GM23248 (cell line): ENCODE results near the gene FFAR2. TPM values are rescaled to one million over a fixed set of nuclear protein-coding genes. Genes with fewer than 3 reads are reported as not detected.

Experiments
- DNase-seq: peaks from one replicate; pipeline ENCODE4 v3.0.0-alpha.2; 2015
- H2AFZ ChIP-seq: fragments of 200-600 bp; sonication (generic); 2 replicates; pipeline ENCODE4 v1.6.1; 2016; ENCODE audit warnings: antibody characterized with exemption
- H3F3A ChIP-seq: fragments of 200-600 bp; sonication (generic); 2 replicates; pipeline ENCODE4 v1.6.1; 2016; ENCODE audit warnings: mild to moderate bottlenecking, antibody characterized with exemption, mixed run types; ENCODE audit not compliant: insufficient read depth
- H3K27ac ChIP-seq: fragments of 200-600 bp; sonication (generic); 2 replicates; pipeline ENCODE4 v1.5.1; 2016; ENCODE audit warnings: mild to moderate bottlenecking
- H3K27me3 ChIP-seq: fragments of 200-600 bp; sonication (generic); replicated peaks from 2 replicates; pipeline ENCODE4 v1.6.1; 2016; ENCODE audit warnings: mild to moderate bottlenecking; ENCODE audit not compliant: insufficient read depth
- H3K36me3 ChIP-seq: fragments of 200-600 bp; sonication (generic); 2 replicates; pipeline ENCODE4 v1.6.1; 2016; ENCODE audit warnings: low read depth, mild to moderate bottlenecking
- H3K4me1 ChIP-seq: fragments of 200-600 bp; sonication (generic); 2 replicates; pipeline ENCODE4 v1.6.1; 2016; ENCODE audit warnings: mild to moderate bottlenecking; ENCODE audit not compliant: insufficient read depth
- H3K4me2 ChIP-seq: fragments of 200-600 bp; sonication (generic); one replicate; pipeline ENCODE4 v1.6.1; 2016; ENCODE audit warnings: mild to moderate bottlenecking; ENCODE audit not compliant: unreplicated experiment
- H3K4me3 ChIP-seq: fragments of 200-600 bp; sonication (generic); 2 replicates; pipeline ENCODE4 v1.5.1; 2016; ENCODE audit warnings: mild to moderate bottlenecking
- H3K79me2 ChIP-seq: fragments of 200-600 bp; sonication (generic); 2 replicates; pipeline ENCODE4 v1.6.1; 2016; ENCODE audit warnings: mild to moderate bottlenecking; ENCODE audit not compliant: insufficient read depth
- H3K9ac ChIP-seq: fragments of 200-600 bp; sonication (generic); 2 replicates; pipeline ENCODE4 v1.6.1; 2016; ENCODE audit warnings: mild to moderate bottlenecking
- H3K9me2 ChIP-seq: fragments of 200-600 bp; sonication (generic); 2 replicates; pipeline ENCODE4 v1.6.1; 2016; ENCODE audit warnings: mixed run types, mild to moderate bottlenecking, moderate library complexity; ENCODE audit not compliant: insufficient read depth
- H3K9me3 ChIP-seq: fragments of 200-600 bp; sonication (generic); one replicate; pipeline ENCODE4 v1.6.1; 2017; ENCODE audit warnings: low read depth
- H4K20me1 ChIP-seq: fragments of 200-600 bp; sonication (generic); 2 replicates; pipeline ENCODE4 v1.6.0; 2016; ENCODE audit not compliant: insufficient read depth
- EZH2 ChIP-seq: fragments of 200-600 bp; sonication (generic); IDR thresholded peaks from 2 replicates; pipeline ENCODE4 v1.6.1; 2018; ENCODE audit warnings: antibody characterized with exemption, mild to moderate bottlenecking; ENCODE audit not compliant: insufficient read depth, poor library complexity, severe bottlenecking
- EZH2phosphoT487 ChIP-seq: fragments of 200-600 bp; sonication (generic); IDR thresholded peaks from 2 replicates; pipeline ENCODE4 v1.6.1; 2018; ENCODE audit warnings: antibody characterized with exemption, moderate library complexity, mild to moderate bottlenecking, low read depth; ENCODE audit not compliant: insufficient read depth
- WGBS, 2 experiments: methylation state at CpG; one replicate each; pipeline ENCODE4 v1.1.6; 2015 to 2017; ENCODE audit warnings: low lambda C conversion rate in 2 of 2, low coverage in 1 of 2; ENCODE audit errors: missing lambda C conversion rate in 2 of 2; 5-methylcytosine and 5-hydroxymethylcytosine counted together
- in situ Hi-C: fragments of 300-500 bp; cut with MboI; formaldehyde crosslinking; loops from 2 replicates; pipeline ENCODE4 v1.15.0; 2020
- polyA plus RNA-seq: library from polyadenylated mRNA; unstranded; fragments of >200 nt; fragmentation: Nextera tagmentation; extraction: Ambion mirVana; gene quantifications from 2 replicates; pipeline ENCODE4 v1.2.1, GENCODE V29; 2016
- total RNA-seq: library from RNA; depleted of rRNA; stranded (reverse); fragments of >200 nt; shearing (Covaris generic); gene quantifications from 2 replicates; pipeline ENCODE4 v1.2.3, GENCODE V29; 2014

FFAR2 gene
- total and polyA plus RNA-seq, 2 experiments from 2014 or later: not detected

DNA sequence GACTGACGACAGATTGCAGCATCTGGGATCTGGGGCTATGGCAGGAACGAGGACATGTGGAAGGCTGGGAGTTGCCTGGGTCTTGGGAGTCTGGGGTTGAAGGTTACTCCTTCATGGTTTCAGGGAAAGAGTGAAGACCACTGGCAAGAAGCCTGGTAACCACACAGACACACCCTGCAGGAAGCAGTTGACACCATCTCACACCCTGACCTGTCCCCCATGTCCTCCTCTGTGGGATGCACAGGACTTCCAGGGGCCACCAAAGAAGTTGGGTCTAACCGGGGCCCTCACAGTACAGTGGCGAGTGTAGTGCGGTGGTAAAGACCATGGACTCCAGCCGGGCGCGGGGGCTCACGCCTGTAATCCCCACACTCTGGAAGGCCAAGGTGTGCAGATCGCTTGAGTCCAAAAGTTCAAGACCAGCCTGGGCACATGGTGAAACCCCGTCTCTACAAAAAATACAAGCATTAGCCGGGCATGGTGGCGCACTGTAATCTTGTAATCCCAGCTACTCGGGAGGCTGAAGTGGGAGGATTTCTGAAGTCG lies 10.6 kb upstream of the FFAR2 start:
- whole genome bisulfite sequencing, 2 experiments: 76 to 81% methylated on average over 14 to 15 of the region's 15 CpGs

GRCh38 chr19:35438096-35438495 lies 10.0 kb upstream of the FFAR2 start:
- H3K9me2 ChIP-seq: no peaks in the 10 kb centered on the region
- H3K27ac ChIP-seq: no peak overlapping the region
- H3K27me3 ChIP-seq: peaks cover 32% of the 10 kb centered on the region; the same call in 1 of the 2 replicates
- no peaks in the 10 kb centered on the region for H3K4me1 ChIP-seq
- H3F3A ChIP-seq: 0 out of 2 replicates have a peak, but pooled peaks cover 6% of the 10 kb centered on the region
- no peak overlapping the region for H3K9ac ChIP-seq
- no peaks in the 10 kb centered on the region for H3K36me3 ChIP-seq
- TF ChIP-seq EZH2 (no peak), EZH2phosphoT487 (no peak)
- 41 to 50% methylated on average over 4 to 5 of the region's 5 CpGs for WGBS, 2 experiments
- no peaks in the 10 kb centered on the region for H3K9me3 ChIP-seq
- no peak overlapping the region for H3K4me3 ChIP-seq
- in situ Hi-C loops: no loop called here
- no peaks in the 10 kb centered on the region for H4K20me1 ChIP-seq
- no peak for DNase-seq
- H3K4me2 ChIP-seq: no peak overlapping the region
- no peak overlapping the region for H2AFZ ChIP-seq
- no peaks in the 10 kb centered on the region for H3K79me2 ChIP-seq

More for the DNA sequence above, 10.6 kb upstream of the FFAR2 start:
- no peak for TF ChIP-seq EZH2
- TF ChIP-seq EZH2phosphoT487: no peak
- no peak for DNase-seq
- Histone ChIP-seq H3K4me3 (no peak overlapping the region), H3K9me2 (no peaks in the 10 kb centered on the region), H3K9me3 (no peaks in the 10 kb centered on the region), H3K4me2 (no peak overlapping the region), H3F3A (0 out of 2 replicates have a peak, but pooled peaks cover 6% of the 10 kb centered on the region), H3K9ac (no peak overlapping the region), H4K20me1 (no peaks in the 10 kb centered on the region), H3K27ac (no peak overlapping the region), H3K79me2 (no peaks in the 10 kb centered on the region), H3K4me1 (no peaks in the 10 kb centered on the region), H3K36me3 (no peaks in the 10 kb centered on the region), H2AFZ (no peak overlapping the region), H3K27me3 (peaks cover 32% of the 10 kb centered on the region; the same call in 1 of the 2 replicates)
- in situ Hi-C loops: no loop called here

GRCh38 chr19:35438527-35438926 lies 9.5 kb upstream of the FFAR2 start:
- in situ Hi-C loops: no loop called here
- 13 to 14% methylated on average over 5 of the region's 5 CpGs for WGBS, 2 experiments

DNA sequence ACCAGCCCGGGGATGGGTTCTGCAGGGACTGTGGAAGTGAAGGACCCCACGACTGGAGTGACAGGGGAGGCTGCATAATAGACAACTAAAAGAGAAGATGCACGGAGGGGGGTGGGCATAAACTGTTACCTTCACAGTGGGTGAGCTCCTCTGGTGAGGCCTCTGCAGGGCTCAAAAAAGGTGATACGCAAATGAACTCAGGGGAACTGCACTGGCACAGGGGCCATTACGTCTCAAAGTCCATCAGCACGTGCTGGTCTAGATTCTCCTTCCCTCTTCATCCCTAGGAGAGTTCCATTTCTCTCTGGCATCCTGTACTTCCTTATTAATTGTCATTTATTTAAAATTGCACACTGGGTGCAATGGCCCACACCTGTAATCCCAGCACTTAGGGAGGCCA lies 8.1 kb upstream of the FFAR2 start:
- no peaks in the 10 kb centered on the region for H4K20me1 ChIP-seq
- H3K4me3 ChIP-seq: no peak overlapping the region
- no peaks in the 10 kb centered on the region for H3K79me2 ChIP-seq
- in situ Hi-C loops: no loop called here
- no peak overlapping the region for H2AFZ ChIP-seq
- WGBS, 2 experiments: 64 to 74% methylated on average over 6 of the region's 6 CpGs
- no peak for DNase-seq
- TF ChIP-seq EZH2phosphoT487: no peak
- no peak for TF ChIP-seq EZH2
- 0 out of 2 replicates have a peak, but pooled peaks cover 6% of the 10 kb centered on the region for H3F3A ChIP-seq
- H3K27me3 ChIP-seq: peaks cover 34% of the 10 kb centered on the region
- no peaks in the 10 kb centered on the region for H3K9me2 ChIP-seq
- H3K9ac ChIP-seq: no peak overlapping the region
- no peaks in the 10 kb centered on the region for H3K4me1 ChIP-seq
- H3K36me3 ChIP-seq: no peaks in the 10 kb centered on the region
- no peaks in the 10 kb centered on the region for H3K9me3 ChIP-seq
- H3K27ac ChIP-seq: no peak overlapping the region
- no peak overlapping the region for H3K4me2 ChIP-seq

More at GRCh38 chr19:35438527-35438926, 9.5 kb upstream of the FFAR2 start:
- no peak for DNase-seq
- Histone ChIP-seq H3K36me3 (no peaks in the 10 kb centered on the region), H3K79me2 (no peaks in the 10 kb centered on the region), H3K4me1 (no peaks in the 10 kb centered on the region), H4K20me1 (no peaks in the 10 kb centered on the region), H3K27ac (no peak overlapping the region), H3K4me3 (no peak overlapping the region), H3K27me3 (peaks cover 31% of the 10 kb centered on the region), H3K9me3 (no peaks in the 10 kb centered on the region), H3K9ac (no peak overlapping the region), H2AFZ (no peak overlapping the region), H3F3A (0 out of 2 replicates have a peak, but pooled peaks cover 6% of the 10 kb centered on the region), H3K9me2 (no peaks in the 10 kb centered on the region), H3K4me2 (no peak overlapping the region)
- TF ChIP-seq EZH2phosphoT487: no peak
- no peak for TF ChIP-seq EZH2
